HT1080 (cell line): ENCODE data around the gene MRE11. TPM values are rescaled to one million over a fixed set of nuclear protein-coding genes. Genes with fewer than 3 reads are reported as not detected.

ENCODE experiments used
- DNase-seq: peaks from one replicate; pipeline ENCODE4 v3.0.0-alpha.2; 2015; ENCODE audit warnings: low read depth
- total RNA-seq: library from RNA; depleted of rRNA; stranded (reverse); fragments of >200 nt; shearing (Covaris generic); gene quantifications from 2 replicates; pipeline ENCODE4 v1.2.3, GENCODE V29; 2014

Gene MRE11
- total RNA-seq, 1 experiment from 2014 or later, result 19.3 TPM

DNA sequence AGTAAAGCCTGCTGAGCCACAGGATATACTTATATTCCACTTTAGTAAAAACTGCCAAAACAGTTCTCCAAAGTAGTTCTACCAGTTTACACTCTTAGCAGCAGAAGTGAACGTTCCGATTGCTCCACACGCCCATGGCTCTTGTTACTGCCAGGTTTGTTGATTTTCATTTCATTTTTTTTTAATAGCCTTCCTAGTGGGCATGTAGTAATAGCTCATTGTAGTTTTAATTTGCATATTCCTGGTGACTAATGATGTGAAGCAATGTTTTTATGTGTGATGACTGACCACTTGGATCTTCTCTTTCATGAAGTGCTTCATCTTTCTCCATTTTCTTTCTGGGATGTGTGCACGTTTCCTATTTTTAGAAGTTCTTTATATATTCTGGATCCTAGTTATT, 13.8 kb upstream of the MRE11 start:
- DNase-seq, result no peak

DNA sequence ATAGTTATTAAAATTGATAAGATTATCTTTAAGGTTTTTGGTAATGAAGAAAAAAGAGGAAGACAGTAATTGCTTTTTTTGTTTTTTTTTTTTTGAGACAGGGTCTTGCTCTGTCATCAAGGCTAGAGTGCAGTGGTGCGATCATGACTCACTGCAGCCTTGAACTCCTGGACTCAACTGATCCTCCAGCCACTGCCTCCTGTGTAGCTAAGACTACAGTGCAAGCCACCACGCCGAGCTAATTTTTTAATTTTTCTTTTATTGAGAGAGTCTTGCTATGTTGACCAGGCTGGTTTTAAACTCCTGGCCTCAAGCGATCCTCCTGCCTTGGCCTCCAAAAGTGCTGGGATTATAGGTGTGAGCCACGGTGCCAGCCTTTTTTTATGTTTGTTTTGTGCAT, 12.9 kb upstream of the MRE11 start:
- DNase-seq, result peak; percentile 13

DNA sequence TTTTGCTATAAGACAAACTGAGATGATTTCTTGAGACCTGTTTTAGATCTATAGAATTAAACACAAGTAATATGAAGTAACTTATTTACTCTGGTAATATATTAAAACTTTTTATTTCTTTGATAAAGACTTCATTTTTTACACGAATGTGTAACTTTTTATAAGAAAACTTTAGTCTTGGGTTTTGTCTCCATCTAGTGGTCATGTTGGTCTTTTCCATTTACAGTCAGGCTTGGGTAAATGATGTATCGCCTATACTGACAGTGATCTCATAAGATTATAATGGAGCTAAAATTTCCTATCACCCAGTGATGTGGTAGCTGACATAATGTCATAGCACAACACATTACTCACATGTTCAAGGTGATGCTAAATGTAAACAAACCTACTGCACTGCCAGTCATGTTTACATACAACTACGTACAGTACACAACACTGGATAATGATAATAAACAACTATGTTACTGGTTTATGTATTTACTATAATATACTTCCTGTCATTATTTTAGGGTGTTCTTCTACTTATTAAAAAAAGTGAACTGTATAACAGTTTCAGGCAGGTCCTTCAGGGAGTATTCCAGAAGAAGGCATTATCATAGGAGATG, 11.1 kb upstream of the MRE11 start:
- peak; percentile 36 for DNase-seq

DNA sequence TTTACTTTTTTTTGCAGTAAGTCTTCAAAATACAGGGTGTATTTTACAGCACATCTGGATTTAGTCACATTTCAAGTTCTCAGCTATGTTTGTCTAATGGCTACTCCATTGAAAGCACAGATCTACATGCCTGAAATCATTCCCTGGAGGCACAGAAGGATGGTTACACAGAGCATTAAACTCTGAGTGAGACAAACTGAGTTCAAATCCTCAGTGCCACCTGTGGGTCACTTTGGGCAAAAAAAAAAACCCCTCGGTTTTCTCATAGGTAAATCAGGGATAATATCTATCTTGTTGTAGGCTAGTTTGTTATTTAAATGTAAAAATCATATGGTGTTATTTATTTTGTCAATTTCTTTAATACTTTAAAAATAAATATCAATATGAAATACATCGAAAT, 7.9 kb upstream of the MRE11 start:
- DNase-seq, result no peak

DNA sequence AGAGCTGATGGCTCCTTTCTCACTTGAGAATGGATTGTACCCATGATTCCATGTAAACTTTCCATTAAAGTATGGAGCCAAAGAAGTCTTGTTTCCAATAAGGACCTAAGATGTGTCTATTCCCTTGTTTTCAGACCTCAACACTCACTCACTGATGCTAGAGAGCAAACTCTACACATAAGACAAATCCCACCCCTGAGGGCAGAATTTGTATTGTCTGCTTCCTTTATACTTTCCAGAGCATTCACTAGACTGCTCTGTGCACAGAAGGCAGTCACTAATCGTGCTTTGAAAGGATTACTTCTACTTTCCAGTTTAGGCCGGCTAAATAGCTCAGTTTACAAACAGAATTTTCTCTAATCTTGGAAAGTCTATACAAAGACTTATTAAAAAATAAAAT, 6.5 kb upstream of the MRE11 start:
- DNase-seq, result no peak

DNA sequence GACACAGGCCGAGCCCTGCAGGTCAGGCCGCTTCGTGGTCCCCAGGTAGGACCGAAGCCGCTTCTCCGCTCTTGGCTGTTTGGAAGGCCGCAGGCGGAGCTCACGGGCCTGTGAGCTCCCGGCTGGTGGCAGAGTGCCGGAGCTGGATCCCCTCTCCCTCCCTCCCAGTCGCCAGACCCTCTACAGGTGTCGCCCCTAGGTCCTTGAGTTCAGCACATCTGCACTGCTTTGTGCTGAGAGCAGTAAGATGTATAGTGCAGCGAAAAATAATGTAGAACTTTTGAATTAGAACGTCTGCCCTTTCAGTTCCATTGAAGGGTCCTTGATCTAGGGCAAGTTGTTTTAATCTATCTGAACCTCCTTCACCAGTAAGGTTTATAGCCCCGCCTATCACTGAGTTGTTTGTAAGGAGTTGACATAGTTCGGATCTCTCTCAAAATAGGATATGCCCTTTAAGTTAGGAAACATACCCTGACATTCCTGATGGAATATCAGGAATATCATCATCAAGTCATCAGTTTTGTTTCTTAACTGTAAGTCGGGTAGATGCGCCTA, 559 bp upstream of the MRE11 start:
- no peak for DNase-seq

DNA sequence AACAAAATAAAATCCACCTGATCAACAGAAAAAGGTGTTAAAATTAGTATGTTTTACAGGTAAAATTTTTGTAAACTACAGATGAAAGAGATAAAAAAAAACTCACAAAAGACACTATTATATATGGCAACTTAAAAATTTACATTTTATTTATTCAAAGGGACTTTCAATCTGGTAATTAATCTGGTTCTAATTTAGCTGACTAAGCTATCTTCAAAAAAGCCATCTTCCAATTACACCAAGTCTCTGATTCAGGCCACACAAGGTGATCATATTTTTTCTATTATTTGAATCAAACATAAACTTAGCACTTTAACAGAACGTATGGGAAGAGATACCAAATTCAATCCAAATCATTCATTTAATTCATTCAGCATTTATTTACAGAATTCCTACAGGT, 7.6 kb downstream of the MRE11 start:
- DNase-seq, result no peak

DNA sequence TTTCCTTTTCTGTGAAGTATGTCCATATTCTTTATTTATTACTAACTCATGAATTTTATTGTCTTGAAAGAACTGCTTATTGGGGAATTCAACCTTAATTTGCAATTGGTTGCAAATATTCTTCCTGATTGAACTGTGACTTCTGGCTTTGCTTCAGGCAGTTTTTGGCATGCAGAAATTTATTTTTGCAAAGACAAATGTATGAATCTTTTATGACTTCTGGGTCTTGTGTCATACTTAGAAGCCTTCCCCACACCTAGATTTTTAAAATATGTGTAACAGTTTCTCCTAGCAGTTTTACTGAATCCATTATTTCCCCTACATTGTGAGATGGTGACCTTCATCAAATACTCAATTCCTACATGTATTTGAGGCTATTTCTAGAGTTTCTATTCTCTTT, 12.3 kb downstream of the MRE11 start:
- no peak for DNase-seq

DNA sequence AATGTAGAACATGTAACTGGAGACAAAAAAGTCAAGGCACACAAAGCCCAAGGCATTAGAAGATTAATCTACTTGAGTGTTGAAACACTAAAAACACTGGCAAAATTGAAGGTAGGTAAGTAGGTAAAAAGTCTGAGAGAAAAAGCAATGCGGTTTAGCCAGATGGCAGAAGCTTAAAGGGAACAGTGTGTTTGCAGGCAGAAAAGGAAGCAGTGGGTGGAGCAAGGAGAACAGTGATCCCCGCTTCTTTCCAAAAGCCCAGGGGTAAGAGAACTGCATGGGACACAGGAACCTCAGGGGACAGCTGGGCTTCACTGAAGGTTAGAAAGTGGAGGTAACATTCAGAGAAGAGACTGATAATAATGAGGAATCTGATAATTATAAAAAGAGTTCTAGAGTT, 16.0 kb downstream of the MRE11 start:
- no peak for DNase-seq

DNA sequence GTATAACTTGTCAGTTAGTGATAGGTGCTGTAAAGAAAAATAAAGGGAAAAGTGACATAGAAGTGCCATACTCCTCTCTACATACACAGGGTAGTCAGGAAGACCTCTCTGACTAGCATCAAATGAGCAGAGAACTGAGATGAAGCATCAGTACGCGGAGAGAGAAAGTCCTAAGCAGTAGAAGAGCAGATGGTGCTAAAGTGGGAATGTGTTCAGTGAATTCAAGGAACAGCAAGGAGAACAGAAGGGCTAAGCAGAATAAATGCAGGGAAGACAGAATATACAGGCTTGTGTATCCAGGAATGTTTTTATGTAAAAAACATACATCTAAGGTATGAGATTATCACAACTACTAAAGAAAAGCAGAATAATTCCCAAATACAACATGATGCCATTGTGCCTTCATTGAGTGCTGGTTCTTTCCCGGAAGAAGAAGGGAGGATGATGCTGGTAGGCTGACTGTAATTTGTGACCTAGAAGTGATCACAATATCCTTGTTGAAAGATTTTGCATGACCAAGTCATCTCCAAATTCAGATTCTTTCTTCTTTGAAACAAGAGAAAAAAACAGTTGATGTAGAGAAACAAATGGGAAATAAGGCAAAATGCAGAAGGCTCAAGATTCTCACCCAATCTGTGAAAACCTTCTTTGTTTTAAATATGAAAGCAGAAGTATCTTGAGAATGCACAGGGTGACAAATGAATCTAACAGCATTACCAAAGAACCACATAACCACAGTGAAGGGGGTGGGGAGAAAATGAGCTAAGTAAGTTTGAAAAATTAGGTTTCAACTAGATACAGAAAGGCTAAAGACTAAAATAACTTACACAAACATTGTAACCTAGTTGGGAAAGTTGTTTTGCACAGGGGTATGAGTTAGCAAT, 20.5 kb downstream of the MRE11 start:
- no peak for DNase-seq

DNA sequence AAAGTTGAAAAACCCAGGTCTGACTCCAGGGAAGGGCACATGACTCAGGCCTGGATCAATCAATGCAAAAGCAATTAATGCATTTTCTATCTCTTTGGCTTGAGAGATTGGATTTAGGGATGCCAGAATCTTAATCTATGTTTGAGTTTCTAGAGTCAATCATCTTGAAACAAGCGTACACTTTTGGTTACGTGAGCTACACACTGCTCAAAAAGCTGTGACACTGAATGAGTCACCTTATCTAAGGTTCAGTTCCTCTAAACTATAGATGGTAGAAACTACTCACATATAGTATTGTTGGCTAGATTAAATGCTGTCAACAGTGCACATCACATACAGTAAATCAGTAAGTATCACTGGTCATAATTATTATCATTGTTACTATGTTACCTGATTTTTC, 24.2 kb downstream of the MRE11 start:
- no peak for DNase-seq

DNA sequence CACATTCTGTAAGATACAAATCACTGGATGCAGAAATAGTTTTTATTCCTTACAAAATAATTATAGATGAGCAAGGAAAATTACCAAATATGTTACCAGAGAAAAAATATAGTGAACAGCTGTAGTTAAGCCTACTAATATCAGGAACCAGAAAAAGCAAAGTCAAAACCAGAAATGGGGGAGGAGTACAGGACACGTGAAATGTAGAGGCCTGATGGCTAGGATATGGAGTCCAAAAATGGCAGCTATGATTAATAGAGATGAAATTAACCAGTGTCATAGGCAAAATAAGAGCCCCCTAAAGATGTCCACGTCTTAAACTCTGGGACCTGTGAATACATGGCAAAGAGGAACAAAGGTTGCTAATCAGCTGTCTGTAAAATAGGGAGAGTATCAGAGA, 34.1 kb downstream of the MRE11 start:
- DNase-seq, result no peak

DNA sequence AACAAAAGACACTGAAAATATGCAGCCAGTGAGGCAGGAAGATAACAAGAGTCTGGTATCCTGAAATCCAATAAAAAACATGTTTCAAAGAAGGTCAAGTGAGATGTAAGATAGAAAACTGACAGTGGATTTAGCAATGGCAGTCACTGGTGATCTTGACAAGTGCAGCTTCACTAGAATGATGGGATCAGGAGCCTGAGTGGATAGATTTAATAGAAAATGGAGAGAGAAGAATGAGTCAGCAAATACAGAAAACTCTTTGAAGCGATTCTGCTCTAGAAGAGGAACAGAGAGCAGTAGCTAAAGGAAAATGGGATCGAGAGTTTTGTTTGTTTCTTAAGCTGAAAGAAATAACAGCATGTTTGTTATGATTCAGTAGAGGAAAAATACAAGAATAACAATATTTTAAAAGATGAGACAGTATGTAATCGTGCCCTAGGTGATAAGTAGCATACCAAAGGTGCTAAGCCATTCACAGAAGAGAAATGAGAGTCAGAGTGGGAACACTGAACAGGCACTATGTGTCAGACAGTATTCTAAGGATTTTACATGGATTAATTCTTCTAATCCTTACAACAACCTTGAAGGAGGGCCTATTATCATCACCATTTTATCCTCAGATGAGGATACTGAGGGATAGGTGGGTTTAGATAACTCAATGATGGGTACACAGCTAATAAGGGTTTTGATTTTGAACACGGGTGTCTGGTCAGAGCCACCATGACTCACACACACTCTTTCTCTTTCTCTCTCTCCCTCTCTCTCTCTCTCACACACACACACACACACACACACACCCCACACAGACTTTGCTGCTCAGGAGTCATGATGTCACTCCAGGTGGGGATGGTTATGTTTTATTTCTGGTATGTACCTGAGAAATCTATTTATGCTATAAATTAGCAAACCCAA, 36.3 kb downstream of the MRE11 start:
- DNase-seq, result peak; percentile 6

DNA sequence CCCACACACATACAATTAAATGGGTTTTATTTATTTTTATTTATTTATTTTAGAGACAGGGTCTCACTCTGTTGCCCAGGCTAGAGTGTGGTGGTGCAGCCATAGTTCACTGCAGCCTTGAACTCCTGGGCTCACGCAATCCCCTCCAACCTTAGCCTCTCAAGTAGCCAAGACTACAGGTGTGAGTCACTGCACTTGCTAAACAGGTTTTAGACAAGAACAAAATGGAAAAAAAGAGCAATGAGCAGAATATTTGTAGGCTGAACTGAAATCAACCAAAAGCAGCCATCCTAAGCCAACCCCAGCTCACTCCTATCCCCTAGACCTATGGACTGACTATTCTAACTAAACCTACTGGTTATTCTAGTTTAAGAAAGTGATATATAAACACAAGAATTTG, 37.8 kb downstream of the MRE11 start:
- DNase-seq, result no peak

DNA sequence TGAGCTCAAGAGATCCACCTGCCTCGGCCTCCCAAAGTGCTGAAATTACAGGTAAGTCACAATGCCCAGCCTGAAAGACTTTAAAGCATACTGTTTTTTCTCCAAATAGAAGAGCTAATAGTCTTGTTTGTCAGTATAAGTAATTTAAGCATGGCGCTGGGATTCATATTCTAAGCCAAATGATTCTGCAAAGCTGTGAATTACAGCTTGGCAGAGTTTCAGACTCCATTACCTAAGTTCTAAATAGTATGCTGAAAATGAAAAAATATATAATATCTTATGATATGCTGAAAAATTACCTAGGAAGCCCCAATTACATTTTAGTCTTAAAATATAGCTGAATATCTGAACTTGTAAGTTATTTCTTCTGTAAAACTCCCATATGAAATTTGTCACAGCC, 39.3 kb downstream of the MRE11 start:
- no peak for DNase-seq

DNA sequence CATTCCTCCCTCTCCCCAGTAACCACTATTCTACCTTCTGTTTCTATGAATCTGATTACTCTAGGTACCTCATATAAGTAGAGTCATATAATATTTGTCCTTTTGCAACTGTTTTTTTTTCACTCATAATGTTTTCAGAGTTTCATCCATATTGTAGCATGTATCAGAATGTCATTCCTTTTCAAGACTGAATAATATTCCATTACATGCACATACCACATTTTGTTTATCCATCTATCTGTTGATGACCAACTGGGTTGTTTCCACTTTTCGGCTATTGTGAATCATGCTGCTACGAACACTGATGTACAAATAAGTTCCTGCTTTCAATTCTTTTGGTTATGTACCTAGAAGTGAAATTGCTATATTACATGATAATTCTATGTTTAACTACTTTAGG, 40.7 kb downstream of the MRE11 start:
- no peak for DNase-seq

DNA sequence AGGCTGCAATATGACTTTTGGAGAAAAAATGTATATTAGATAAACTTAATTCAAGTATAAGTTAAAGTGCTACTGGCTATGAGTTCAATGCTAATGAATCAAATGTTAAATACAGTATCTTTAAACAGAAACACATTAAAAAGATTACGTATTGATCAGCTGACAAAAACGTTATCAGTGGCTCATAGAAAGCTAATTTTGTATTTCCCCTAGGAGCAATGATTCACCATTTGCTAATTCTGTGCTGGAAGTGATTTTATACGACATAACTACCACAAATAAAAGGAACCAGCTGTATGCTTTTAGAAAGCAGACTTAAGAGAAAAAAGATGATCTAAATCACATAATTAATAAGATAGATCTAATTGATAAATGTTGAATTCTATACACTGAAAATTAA, 43.6 kb downstream of the MRE11 start:
- DNase-seq, result no peak

DNA sequence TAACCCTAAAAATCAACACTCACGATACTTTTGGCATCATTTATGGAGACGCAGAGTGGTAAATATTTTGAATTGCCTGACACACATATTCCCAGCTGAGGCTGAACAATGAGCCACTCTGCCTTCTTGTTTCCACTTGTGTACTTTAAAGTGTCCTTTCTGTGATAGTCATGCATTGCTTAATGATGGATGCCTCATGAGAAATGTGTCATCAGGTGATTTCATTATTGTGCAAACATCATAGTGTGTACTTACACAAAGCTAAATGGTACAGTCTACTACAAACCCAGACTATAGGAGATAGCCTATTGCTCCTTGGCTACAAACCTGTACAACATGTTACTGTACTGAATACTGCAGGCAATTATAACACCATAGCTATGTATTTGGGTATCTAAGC, 44.2 kb downstream of the MRE11 start:
- peak; percentile 78 for DNase-seq

DNA sequence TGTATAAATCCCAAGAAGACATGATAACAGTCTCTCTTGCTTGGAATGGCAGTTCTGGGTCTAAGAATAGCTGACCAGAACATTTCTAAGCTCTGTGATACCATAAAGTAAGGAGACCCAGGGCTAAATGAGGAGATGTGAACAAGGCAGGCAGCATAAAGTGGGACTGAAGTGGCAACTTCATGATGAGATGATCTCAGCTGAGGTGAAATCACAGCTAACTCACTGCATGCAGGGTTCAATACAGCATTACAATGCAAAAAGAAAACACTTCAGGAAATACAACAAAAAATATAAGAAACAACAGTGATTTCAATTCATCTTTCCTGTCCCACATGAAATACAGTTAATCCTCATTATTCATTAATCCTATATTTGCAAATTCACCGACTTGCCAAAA, 44.6 kb downstream of the MRE11 start:
- DNase-seq, result no peak

DNA sequence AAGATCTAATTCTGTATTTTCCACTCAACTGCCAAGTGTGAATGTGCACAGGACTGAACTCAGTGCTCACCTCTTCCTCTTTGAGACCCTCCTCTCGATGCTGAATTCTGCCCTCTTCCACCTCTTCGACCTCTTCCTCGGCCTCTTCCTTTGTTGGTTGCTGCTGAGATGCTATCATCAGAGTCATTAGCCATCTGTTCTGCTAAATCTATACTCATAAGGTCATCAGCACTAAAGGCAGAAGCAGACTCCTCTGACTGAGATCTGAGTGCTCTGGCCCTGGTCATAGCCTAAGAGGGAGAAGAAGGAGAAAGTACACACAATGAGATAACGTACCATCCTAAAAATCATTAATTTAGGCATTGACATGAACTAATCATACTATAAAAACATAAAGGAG, 46.5 kb downstream of the MRE11 start:
- no peak for DNase-seq

DNA sequence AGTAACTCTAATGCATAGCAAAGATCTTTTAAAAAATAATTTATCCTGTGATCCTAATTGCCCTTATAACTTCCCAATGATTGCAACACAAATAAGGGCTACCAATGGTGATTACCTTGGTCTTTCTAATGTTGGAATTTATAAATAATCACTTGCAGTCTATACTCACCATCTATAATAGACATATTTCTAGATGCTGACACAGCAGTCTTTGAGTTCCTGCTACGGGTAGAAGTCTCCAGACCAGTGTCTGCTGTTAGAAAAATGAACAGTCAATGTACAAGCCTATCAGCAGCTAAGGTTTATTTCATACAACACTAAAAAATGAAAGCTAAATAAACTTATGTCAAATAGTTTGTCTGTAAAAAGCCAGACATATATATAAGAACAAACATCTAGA, 48.0 kb downstream of the MRE11 start:
- no peak for DNase-seq

DNA sequence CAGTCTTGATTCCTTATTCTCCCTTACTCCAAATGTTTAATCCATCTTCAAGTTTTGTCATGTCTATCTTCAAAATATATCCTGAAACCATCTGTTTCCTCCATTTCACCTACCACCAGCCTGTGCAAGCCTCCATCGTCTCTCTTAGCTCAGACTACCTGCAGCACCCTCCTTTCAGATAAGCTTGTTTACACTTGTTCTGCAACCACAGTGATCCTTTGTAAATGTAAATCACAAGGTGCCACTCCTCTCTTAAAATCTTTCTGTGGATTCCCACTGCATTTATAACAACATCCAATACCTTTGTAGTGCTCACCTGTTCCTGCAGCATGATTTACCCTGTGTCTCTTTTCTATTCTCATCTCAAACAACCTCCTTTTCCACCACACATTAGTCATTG, 60.6 kb downstream of the MRE11 start:
- DNase-seq, result no peak
